Stimulated activated CD4-positive, alpha-beta T cell treated with anti-CD3 and anti-CD28 coated beads, Interleukin-4, amount 100 ng/mL, for 48 hours (primary cell): ENCODE data around the gene WNT2B.

Experiments
- DNase-seq, 2 donors: peaks; one replicate each; pipeline ENCODE4 v3.0.0-alpha.2; 2020; ENCODE audit warnings: low read depth in 2 of 2

WNT2B gene

GRCh38 chr1:112575154-112575804, 66.5 kb downstream of the WNT2B start:
- no peak for DNase-seq

DNA sequence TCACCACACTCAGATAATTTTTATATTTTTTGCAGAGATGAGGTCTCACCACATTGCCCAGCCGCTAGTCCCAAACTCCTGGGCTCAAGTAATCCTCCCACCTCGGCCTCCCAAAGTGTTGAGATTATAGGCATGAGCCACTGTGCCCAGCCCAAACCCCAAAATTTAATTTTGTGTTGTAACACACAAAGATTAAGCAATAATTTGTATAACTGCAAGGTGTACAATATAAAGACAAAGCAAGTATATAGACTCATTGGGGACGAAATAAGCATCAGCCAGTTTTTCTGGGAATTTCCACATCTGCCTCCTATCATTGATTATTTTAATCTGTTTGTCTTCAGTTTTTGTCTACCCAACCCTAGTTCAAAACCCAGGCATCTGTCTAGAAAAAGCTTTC, 67.5 kb downstream of the WNT2B start:
- no peak for DNase-seq
